Testis (tissue), 2 donors: Measurements from ENCODE around the gene FNIP1.

Source experiments
- CTCF ChIP-seq, 3 experiments: fragments of 450-650 bp in 2 of 3; fragments of 200-600 bp in 1 of 3; sonication (generic) in 1 of 3; IDR thresholded peaks; one replicate each; pipeline ENCODE4 v1.5.1; 2016 to 2019; ENCODE audit warnings: antibody characterized with exemption in 3 of 3, mild to moderate bottlenecking in 2 of 3, moderate library complexity in 1 of 3
- POLR2A ChIP-seq: fragments of 450-650 bp; IDR thresholded peaks from one replicate; pipeline ENCODE4 v1.6.1; 2017; ENCODE audit warnings: antibody characterized with exemption, mild to moderate bottlenecking, moderate library complexity

- TF ChIP-seq CTCF (IDR thresholded peaks at IDR 0.05) = no peak
- TF ChIP-seq POLR2A = no peak
Observed at GRCh38 chr5:131767891-131768290, 28.9 kb downstream of the FNIP1 start.
